ENCODE results near the gene MSRB2. TPM values are rescaled to one million over a fixed set of nuclear protein-coding genes. Genes with fewer than 3 reads are reported as not detected.

Gene MSRB2
- total RNA-seq, 6 experiments from 2014 or later = 15.3 to 40.2 (median 31.7) TPM

- DNase-seq = no peak
- ATAC-seq = peak in 1 of 4 donors; percentile 55
- intact Hi-C loops (cut with DNase I) = no loop called here
- no peak overlapping the region for H3K4me3 ChIP-seq
- H3K9me3 ChIP-seq = no peaks in the 10 kb centered on the region
- no peak for TF ChIP-seq CTCF (IDR thresholded peaks at IDR 0.05)
- no peak for TF ChIP-seq POLR2A (IDR thresholded peaks at IDR 0.05)
- no peak overlapping the region for H3K27ac ChIP-seq
- peaks cover 0 to 64% (median 21%) of the 10 kb centered on the region in 4 donors for H3K36me3 ChIP-seq
- H3K27me3 ChIP-seq = no peaks in the 10 kb centered on the region
- 40% methylated on average over 1 of the region's 2 CpGs for WGBS (ENCODE audit: insufficient coverage, low coverage, low lambda C conversion rate, missing lambda C conversion rate)
- no peaks in the 10 kb centered on the region for H3K4me1 ChIP-seq
Measured at GRCh38 chr10:23111517-23112286, 16.3 kb downstream of the MSRB2 start.

- ATAC-seq = no peak
- peaks cover 0 to 55% (median 21%) of the 10 kb centered on the region in 4 donors for H3K36me3 ChIP-seq
Measured at GRCh38 chr10:23114228-23114850, 19.0 kb downstream of the MSRB2 start.

GRCh38 chr10:23116486-23117205 lies 21.3 kb downstream of the MSRB2 start:
- peaks cover 0 to 66% (median 20%) of the 10 kb centered on the region in 4 donors for H3K36me3 ChIP-seq
- ATAC-seq (no peak), DNase-seq (no peak)
- H3K27ac ChIP-seq = no peak overlapping the region
- intact Hi-C loops (cut with DNase I) = no loop called here
- no peak for TF ChIP-seq POLR2A (IDR thresholded peaks at IDR 0.05)
- TF ChIP-seq CTCF (IDR thresholded peaks at IDR 0.05) = no peak
- H3K27me3 ChIP-seq = no peaks in the 10 kb centered on the region
- no peak overlapping the region for H3K4me3 ChIP-seq
- H3K9me3 ChIP-seq = no peaks in the 10 kb centered on the region
- no peaks in the 10 kb centered on the region for H3K4me1 ChIP-seq
- WGBS (ENCODE audit: insufficient coverage, low coverage, low lambda C conversion rate, missing lambda C conversion rate) = 83% methylated on average over 4 of the region's 4 CpGs

More at GRCh38 chr10:23114228-23114850, 19.0 kb downstream of the MSRB2 start:
- intact Hi-C loops (cut with DNase I) = no loop called here
- TF ChIP-seq POLR2A (IDR thresholded peaks at IDR 0.05) = no peak
- TF ChIP-seq CTCF (IDR thresholded peaks at IDR 0.05) = no peak
- Histone ChIP-seq H3K27me3 (no peaks in the 10 kb centered on the region), H3K9me3 (no peaks in the 10 kb centered on the region), H3K4me1 (no peaks in the 10 kb centered on the region), H3K27ac (no peak overlapping the region), H3K4me3 (no peak overlapping the region)
- WGBS (ENCODE audit: insufficient coverage, low coverage, low lambda C conversion rate, missing lambda C conversion rate) = 93% methylated on average over 5 of the region's 7 CpGs
- DNase-seq = no peak

GRCh38 chr10:23120001-23120934 lies 24.9 kb downstream of the MSRB2 start:
- peaks cover 0 to 40% (median 9%) of the 10 kb centered on the region in 4 donors for H3K36me3 ChIP-seq
- no peak overlapping the region for H3K4me3 ChIP-seq
- H3K4me1 ChIP-seq = no peaks in the 10 kb centered on the region
- intact Hi-C loops (cut with DNase I) = no loop called here
- no peak for DNase-seq
- H3K9me3 ChIP-seq = no peaks in the 10 kb centered on the region
- WGBS (ENCODE audit: insufficient coverage, low coverage, low lambda C conversion rate, missing lambda C conversion rate) = 75% methylated on average over 9 of the region's 11 CpGs
- no peak for ATAC-seq
- H3K27ac ChIP-seq = no peak overlapping the region
- TF ChIP-seq POLR2A (IDR thresholded peaks at IDR 0.05) = no peak
- no peak for TF ChIP-seq CTCF (IDR thresholded peaks at IDR 0.05)
- no peaks in the 10 kb centered on the region for H3K27me3 ChIP-seq
